Vagina (tissue), 2 donors: Measurements from ENCODE around the gene NPDC1. TPM values are rescaled to one million over a fixed set of nuclear protein-coding genes. Genes with fewer than 3 reads are reported as not detected.

ENCODE experiments used
- DNase-seq, 2 donors: peaks; one replicate each; pipeline ENCODE4 v3.0.0-alpha.2; 2017; ENCODE audit errors: extremely low spot score in 2 of 2
- H3K27ac ChIP-seq: fragments of 200-600 bp; sonication (generic); one replicate; pipeline ENCODE4 v1.5.1; 2019
- H3K27me3 ChIP-seq: fragments of 200-600 bp; sonication (generic); one replicate; pipeline ENCODE4 v1.5.1; 2019
- H3K36me3 ChIP-seq, 2 donors: fragments of 200-600 bp; sonication (generic); one replicate each; pipeline ENCODE4 v1.5.1; 2017 to 2019
- H3K4me1 ChIP-seq: fragments of 200-600 bp; sonication (generic); one replicate; pipeline ENCODE4 v1.5.1; 2019
- H3K4me3 ChIP-seq, 2 donors: fragments of 200-600 bp; sonication (generic); 1 replicate in 1 of 2; 2 replicates in 1 of 2; pipeline ENCODE4 v1.5.1; 2016 to 2019
- H3K9me3 ChIP-seq: fragments of 200-600 bp; sonication (generic); one replicate; pipeline ENCODE4 v1.5.1; 2019
- POLR2A ChIP-seq, 2 donors: fragments of 450-650 bp; IDR thresholded peaks; one replicate each; pipeline ENCODE4 v1.6.1; 2017; ENCODE audit warnings: antibody characterized with exemption in 2 of 2, mild to moderate bottlenecking in 2 of 2, moderate library complexity in 2 of 2
- POLR2AphosphoS5 ChIP-seq, 2 donors: sonication (generic); formaldehyde crosslinking; IDR thresholded peaks; one replicate each; pipeline ENCODE4 v1.9.0; 2017; ENCODE audit warnings: antibody characterized with exemption in 2 of 2, mild to moderate bottlenecking in 2 of 2, low read depth in 1 of 2; ENCODE audit not compliant: insufficient read depth in 1 of 2
- intact Hi-C: fragments of 100-400 bp; cut with DNase I; formaldehyde crosslinking; loops from one replicate; pipeline ENCODE4 v1.15.1; 2023
- total RNA-seq: library from RNA; depleted of rRNA; stranded (reverse); fragments of >200 nt; gene quantifications from one replicate; pipeline ENCODE4 v1.2.3, GENCODE V29; 2016
- TF ChIP-seq, protein P1 (sequence below), 3 experiments: fragments of 450-650 bp in 2 of 3; fragments of 200-600 bp in 1 of 3; sonication (generic) in 1 of 3; IDR thresholded peaks; one replicate each; pipeline ENCODE4 v1.5.1; 2017 to 2019; ENCODE audit warnings: antibody characterized with exemption in 3 of 3, mild to moderate bottlenecking in 2 of 3, moderate library complexity in 2 of 3

The NPDC1 gene
- total RNA-seq, 1 donor from 2014 or later: 67.5 TPM

DNA sequence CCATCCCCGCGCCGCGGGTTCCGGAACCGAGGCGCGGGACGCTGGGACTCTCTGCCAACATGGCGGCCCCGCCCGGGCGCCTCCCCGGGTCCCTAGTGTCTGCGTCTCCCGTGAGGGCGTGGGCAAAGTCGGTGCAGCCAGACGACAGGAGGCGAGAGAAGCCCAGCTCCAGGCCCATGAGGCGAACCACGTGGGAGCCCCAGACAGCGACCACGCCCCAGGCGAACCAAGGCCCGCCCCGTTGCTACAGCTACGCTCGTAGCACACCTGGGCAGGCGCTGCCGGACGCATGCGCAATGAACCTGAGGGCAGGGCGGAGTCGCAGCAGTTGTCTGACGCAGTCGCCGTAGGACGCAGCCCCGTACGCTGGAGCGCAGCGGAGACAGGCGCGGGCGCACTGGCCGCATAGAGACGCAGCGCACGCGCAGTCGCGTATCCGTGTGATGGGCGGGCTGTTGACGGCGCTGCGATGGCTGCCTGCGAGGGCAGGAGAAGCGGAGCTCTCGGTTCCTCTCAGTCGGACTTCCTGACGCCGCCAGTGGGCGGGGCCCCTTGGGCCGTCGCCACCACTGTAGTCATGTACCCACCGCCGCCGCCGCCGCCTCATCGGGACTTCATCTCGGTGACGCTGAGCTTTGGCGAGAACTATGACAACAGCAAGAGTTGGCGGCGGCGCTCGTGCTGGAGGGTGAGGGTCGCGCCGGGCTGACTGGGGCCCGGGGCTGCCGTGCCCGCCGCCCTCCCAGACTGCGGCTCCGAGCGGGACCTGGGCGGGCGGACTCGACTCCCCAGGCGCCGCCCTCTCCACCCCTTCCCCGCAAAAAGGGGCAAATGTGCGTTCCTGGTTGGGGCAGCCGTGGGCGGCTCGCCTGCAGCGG, 40.8 kb upstream of the NPDC1 start, which contains the start of gene MAN1B1:
TSS of gene MAN1B1 (plus strand) at position 455 of the 878 bp plus-strand sequence. CDS start at position 470, 15 bp downstream.
- TF ChIP-seq POLR2A (IDR thresholded peaks at IDR 0.05) (peak in 1 of 2 donors; percentile 58), POLR2AphosphoS5 (IDR thresholded peaks at IDR 0.05; ENCODE audit: insufficient read depth in 1 of 2, low read depth in 1 of 2) (peak; percentile 95 to 99)
- TF ChIP-seq, protein P1, sequence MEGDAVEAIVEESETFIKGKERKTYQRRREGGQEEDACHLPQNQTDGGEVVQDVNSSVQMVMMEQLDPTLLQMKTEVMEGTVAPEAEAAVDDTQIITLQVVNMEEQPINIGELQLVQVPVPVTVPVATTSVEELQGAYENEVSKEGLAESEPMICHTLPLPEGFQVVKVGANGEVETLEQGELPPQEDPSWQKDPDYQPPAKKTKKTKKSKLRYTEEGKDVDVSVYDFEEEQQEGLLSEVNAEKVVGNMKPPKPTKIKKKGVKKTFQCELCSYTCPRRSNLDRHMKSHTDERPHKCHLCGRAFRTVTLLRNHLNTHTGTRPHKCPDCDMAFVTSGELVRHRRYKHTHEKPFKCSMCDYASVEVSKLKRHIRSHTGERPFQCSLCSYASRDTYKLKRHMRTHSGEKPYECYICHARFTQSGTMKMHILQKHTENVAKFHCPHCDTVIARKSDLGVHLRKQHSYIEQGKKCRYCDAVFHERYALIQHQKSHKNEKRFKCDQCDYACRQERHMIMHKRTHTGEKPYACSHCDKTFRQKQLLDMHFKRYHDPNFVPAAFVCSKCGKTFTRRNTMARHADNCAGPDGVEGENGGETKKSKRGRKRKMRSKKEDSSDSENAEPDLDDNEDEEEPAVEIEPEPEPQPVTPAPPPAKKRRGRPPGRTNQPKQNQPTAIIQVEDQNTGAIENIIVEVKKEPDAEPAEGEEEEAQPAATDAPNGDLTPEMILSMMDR (IDR thresholded peaks at IDR 0.05): no peak
- H3K36me3 ChIP-seq: peaks cover 0 to 10% of the 10 kb centered on the region in 2 donors
- H3K4me3 ChIP-seq: peak within 1 kb of the TSS; percentile 54 to 66
- peaks cover 61% of the 10 kb centered on the region for H3K4me1 ChIP-seq
- intact Hi-C loops: no loop called here
- H3K27ac ChIP-seq: peak within 1 kb of the TSS; percentile 93
- no peaks in the 10 kb centered on the region for H3K9me3 ChIP-seq
- no peaks in the 10 kb centered on the region for H3K27me3 ChIP-seq
- peak; percentile 99 for DNase-seq

DNA sequence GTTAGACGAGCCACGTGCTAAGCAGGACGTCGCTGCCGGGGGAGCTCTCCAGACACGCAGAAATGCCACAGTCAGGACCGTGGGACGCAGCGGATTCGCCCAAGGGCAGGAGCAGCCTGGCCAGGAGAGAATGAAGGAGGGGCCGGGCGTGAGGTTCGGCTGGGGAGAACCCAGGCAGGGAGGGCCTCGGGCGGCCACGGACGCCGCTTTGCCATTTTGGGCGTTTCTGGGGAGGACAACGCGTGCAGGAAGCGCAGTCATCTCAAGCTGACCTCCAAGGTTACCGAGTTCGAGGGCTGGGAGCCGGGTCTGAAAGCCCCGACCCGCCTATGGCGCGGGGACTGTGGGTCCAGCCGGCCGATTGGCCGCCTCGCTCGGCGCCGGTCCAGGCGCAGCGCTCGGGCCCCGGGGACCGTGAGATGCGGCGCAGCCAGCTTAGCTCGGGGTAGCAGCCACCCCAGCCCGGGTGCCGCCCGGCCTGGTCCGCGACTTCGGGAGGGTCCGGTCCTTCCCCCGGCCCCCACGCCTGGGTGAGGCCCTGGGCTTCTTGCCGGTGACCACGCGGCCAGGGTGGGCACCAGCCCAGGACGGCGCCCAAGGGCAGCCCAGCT, 40.0 kb upstream of the NPDC1 start:
- peak overlapping the region; percentile 93 for H3K27ac ChIP-seq
- intact Hi-C loops: no loop called here
- no peaks in the 10 kb centered on the region for H3K27me3 ChIP-seq
- H3K9me3 ChIP-seq: no peaks in the 10 kb centered on the region
- DNase-seq: no peak
- H3K36me3 ChIP-seq: peaks cover 0 to 17% of the 10 kb centered on the region in 2 donors
- peak overlapping the region; percentile 54 to 66 for H3K4me3 ChIP-seq
- TF ChIP-seq, protein P1 (IDR thresholded peaks at IDR 0.05): no peak
- no peak for TF ChIP-seq POLR2A (IDR thresholded peaks at IDR 0.05)
- TF ChIP-seq POLR2AphosphoS5 (IDR thresholded peaks at IDR 0.05; ENCODE audit: insufficient read depth in 1 of 2, low read depth in 1 of 2): no peak
- peaks cover 61% of the 10 kb centered on the region for H3K4me1 ChIP-seq

DNA sequence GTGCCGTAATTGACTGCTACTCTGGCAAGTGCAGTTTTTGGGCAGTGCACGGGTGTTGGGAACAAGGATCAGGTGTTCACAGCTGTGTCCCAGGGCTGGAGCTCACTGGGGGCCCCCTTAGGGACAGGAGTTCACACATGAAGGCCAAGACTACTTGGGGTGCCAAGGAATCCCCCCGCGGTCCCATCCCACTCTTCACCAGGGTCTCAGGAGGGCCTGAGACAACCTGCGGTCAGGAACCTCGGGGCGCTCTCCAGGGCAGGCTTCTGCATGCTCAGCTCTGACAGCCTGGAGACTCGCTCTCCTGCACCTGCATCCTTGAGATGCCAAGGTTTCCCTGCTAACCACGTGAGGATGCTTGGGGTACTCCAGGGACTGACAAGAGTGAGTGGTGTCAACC, 38.5 kb upstream of the NPDC1 start:
- no peak for TF ChIP-seq POLR2AphosphoS5 (IDR thresholded peaks at IDR 0.05; ENCODE audit: insufficient read depth in 1 of 2, low read depth in 1 of 2)
- TF ChIP-seq, protein P1 (IDR thresholded peaks at IDR 0.05): no peak
- no peak for TF ChIP-seq POLR2A (IDR thresholded peaks at IDR 0.05)
- intact Hi-C loops: no loop called here
- no peak overlapping the region for H3K4me3 ChIP-seq
- no peaks in the 10 kb centered on the region for H3K9me3 ChIP-seq
- DNase-seq: no peak
- H3K27me3 ChIP-seq: no peaks in the 10 kb centered on the region
- H3K27ac ChIP-seq: no peak overlapping the region
- peaks cover 0 to 24% of the 10 kb centered on the region in 2 donors for H3K36me3 ChIP-seq
- peaks cover 57% of the 10 kb centered on the region for H3K4me1 ChIP-seq

DNA sequence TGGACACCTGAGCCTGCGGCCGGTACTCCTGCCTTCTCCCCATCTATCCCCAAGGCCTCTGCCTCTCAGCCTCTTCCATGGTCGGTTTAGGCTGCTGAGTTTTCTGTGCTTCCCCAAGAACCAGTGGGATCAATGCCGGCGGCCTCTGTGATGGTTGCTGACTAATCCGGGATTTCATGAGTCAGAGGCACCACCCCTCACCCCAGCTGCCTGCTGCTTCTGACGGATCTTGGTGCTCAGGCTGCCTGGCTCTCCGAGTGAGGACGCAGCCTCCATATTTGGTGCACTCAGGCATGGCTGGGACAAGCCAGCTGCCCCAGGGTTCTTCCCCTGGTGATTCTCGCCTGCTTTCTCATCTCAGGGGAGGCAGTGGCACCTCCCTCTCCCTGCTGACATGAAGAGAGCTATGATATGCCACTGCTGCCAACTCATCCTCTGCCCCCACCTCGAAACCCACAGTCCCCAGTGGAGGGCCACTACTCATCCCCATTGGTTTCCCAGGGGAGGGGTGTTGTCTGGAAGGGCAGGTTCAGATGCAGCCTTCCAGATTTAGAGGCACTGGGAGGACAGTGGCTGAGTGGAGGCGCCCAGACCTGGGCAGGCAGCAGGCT, 37.5 kb upstream of the NPDC1 start:
- DNase-seq: no peak
- Histone ChIP-seq H3K4me3 (no peak overlapping the region), H3K9me3 (no peaks in the 10 kb centered on the region), H3K36me3 (peaks cover 0 to 34% of the 10 kb centered on the region in 2 donors), H3K27me3 (no peaks in the 10 kb centered on the region), H3K4me1 (peaks cover 64% of the 10 kb centered on the region), H3K27ac (peak overlapping the region; percentile 90)
- intact Hi-C loops: no loop called here
- TF ChIP-seq, protein P1 (IDR thresholded peaks at IDR 0.05): no peak
- TF ChIP-seq POLR2AphosphoS5 (IDR thresholded peaks at IDR 0.05; ENCODE audit: insufficient read depth in 1 of 2, low read depth in 1 of 2): peak; percentile 68 to 77
